Breast epithelium (tissue), 4 donors: ENCODE results near the gene MYO1D. TPM values are rescaled to one million over a fixed set of nuclear protein-coding genes. Genes with fewer than 3 reads are reported as not detected.

Source experiments
- DNase-seq, 2 donors: peaks; one replicate each; pipeline ENCODE4 v3.0.0-alpha.2; 2019; ENCODE audit warnings: low spot score in 2 of 2
- H3K27ac ChIP-seq, 2 donors: fragments of 200-600 bp; sonication (generic) in 1 of 2; one replicate each; pipeline ENCODE4 v1.5.1; 2016 to 2019; ENCODE audit warnings: mild to moderate bottlenecking in 1 of 2
- H3K27me3 ChIP-seq, 2 donors: fragments of 200-600 bp; sonication (generic) in 1 of 2; one replicate each; pipeline versions ENCODE4 v1.5.1 to v1.6.0; 2017 to 2019; ENCODE audit warnings: control low read depth in 1 of 2, mild to moderate bottlenecking in 1 of 2
- H3K36me3 ChIP-seq: fragments of 200-600 bp; one replicate; pipeline ENCODE4 v1.5.1; 2019
- H3K4me1 ChIP-seq, 2 donors: fragments of 200-600 bp; sonication (generic); one replicate each; pipeline ENCODE4 v1.5.1; 2016 to 2019; ENCODE audit warnings: control low read depth in 1 of 2
- H3K4me3 ChIP-seq, 3 donors: fragments of 200-600 bp; sonication (generic); 1 replicate in 2 of 3; 2 replicates in 1 of 3; pipeline ENCODE4 v1.5.1; 2016 to 2019; ENCODE audit warnings: mild to moderate bottlenecking in 3 of 3, moderate library complexity in 2 of 3
- H3K9me3 ChIP-seq, 2 donors: fragments of 200-600 bp; sonication (generic) in 1 of 2; one replicate each; pipeline ENCODE4 v1.5.1; 2016 to 2019; ENCODE audit warnings: control low read depth in 1 of 2
- CTCF ChIP-seq, 3 donors: fragments of 450-650 bp; IDR thresholded peaks; one replicate each; pipeline ENCODE4 v1.5.1; 2016 to 2017; ENCODE audit warnings: antibody characterized with exemption in 3 of 3, mild to moderate bottlenecking in 3 of 3, moderate library complexity in 3 of 3
- POLR2A ChIP-seq: fragments of 450-650 bp; IDR thresholded peaks from one replicate; pipeline ENCODE4 v1.6.1; 2016; ENCODE audit warnings: antibody characterized with exemption, mild to moderate bottlenecking, moderate library complexity
- POLR2AphosphoS5 ChIP-seq, 3 donors: sonication (generic); formaldehyde crosslinking; IDR thresholded peaks; one replicate each; pipeline ENCODE4 v1.6.1; 2017; ENCODE audit warnings: antibody characterized with exemption in 3 of 3
- intact Hi-C: fragments of 100-400 bp; cut with DNase I; formaldehyde crosslinking; loops from one replicate; pipeline ENCODE4 v1.15.1; 2023; ENCODE audit warnings: low total_unique reads
- total RNA-seq, 3 donors: library from RNA; depleted of rRNA; stranded (reverse); fragments of >200 nt; gene quantifications; one replicate each; pipeline ENCODE4 v1.1.0, GENCODE V29; 2016

The MYO1D gene
- total RNA-seq, 3 donors from 2014 or later, result 54.4 to 114 (median 76.7) TPM

- intact Hi-C loops, result no loop called here
- H3K4me3 ChIP-seq, result no peak overlapping the region
- DNase-seq, result no peak
- TF ChIP-seq CTCF (IDR thresholded peaks at IDR 0.05) (no peak), POLR2AphosphoS5 (IDR thresholded peaks at IDR 0.05) (no peak), POLR2A (no peak)
- H3K36me3 ChIP-seq, result no peaks in the 10 kb centered on the region
- H3K9me3 ChIP-seq, result peaks cover 0 to 6% of the 10 kb centered on the region in 2 donors
- H3K27ac ChIP-seq, result no peak overlapping the region
- no peaks in the 10 kb centered on the region for H3K4me1 ChIP-seq
- H3K27me3 ChIP-seq, result no peaks in the 10 kb centered on the region
Measured at GRCh38 chr17:32588135-32588534, 288.8 kb downstream of the MYO1D start.

- no peak for TF ChIP-seq POLR2AphosphoS5 (IDR thresholded peaks at IDR 0.05)
- no peak for TF ChIP-seq POLR2A
- no peak for TF ChIP-seq CTCF (IDR thresholded peaks at IDR 0.05)
- Histone ChIP-seq H3K4me1 (no peaks in the 10 kb centered on the region), H3K36me3 (no peaks in the 10 kb centered on the region), H3K27me3 (no peaks in the 10 kb centered on the region), H3K9me3 (peaks cover 0 to 7% of the 10 kb centered on the region in 2 donors), H3K4me3 (no peak overlapping the region), H3K27ac (no peak overlapping the region)
- intact Hi-C loops, result no loop called here
- no peak for DNase-seq
Measured at GRCh38 chr17:32586666-32587065, 290.3 kb downstream of the MYO1D start.

- TF ChIP-seq CTCF (IDR thresholded peaks at IDR 0.05) (no peak), POLR2AphosphoS5 (IDR thresholded peaks at IDR 0.05) (no peak), POLR2A (no peak)
- Histone ChIP-seq H3K4me3 (no peak overlapping the region), H3K36me3 (no peaks in the 10 kb centered on the region), H3K4me1 (no peaks in the 10 kb centered on the region), H3K27ac (no peak overlapping the region), H3K9me3 (peaks cover 10 to 16% of the 10 kb centered on the region in 2 donors), H3K27me3 (no peaks in the 10 kb centered on the region)
- no peak for DNase-seq
- intact Hi-C loops, result no loop called here
Measured at GRCh38 chr17:32584792-32585191, 292.1 kb downstream of the MYO1D start.

- H3K27ac ChIP-seq, result no peak overlapping the region
- intact Hi-C loops, result no loop called here
- H3K27me3 ChIP-seq, result no peaks in the 10 kb centered on the region
- DNase-seq, result no peak
- H3K9me3 ChIP-seq, result peaks cover 10 to 16% of the 10 kb centered on the region in 2 donors
- TF ChIP-seq POLR2AphosphoS5 (IDR thresholded peaks at IDR 0.05), result no peak
- TF ChIP-seq POLR2A, result no peak
- no peak for TF ChIP-seq CTCF (IDR thresholded peaks at IDR 0.05)
- no peak overlapping the region for H3K4me3 ChIP-seq
- H3K36me3 ChIP-seq, result no peaks in the 10 kb centered on the region
- H3K4me1 ChIP-seq, result no peaks in the 10 kb centered on the region
Measured at GRCh38 chr17:32583053-32583452, 293.9 kb downstream of the MYO1D start.

GRCh38 chr17:32575852-32576251, 301.1 kb downstream of the MYO1D start:
- Histone ChIP-seq H3K9me3 (peaks cover 4 to 5% of the 10 kb centered on the region in 2 donors), H3K4me3 (no peak overlapping the region), H3K36me3 (no peaks in the 10 kb centered on the region), H3K27ac (no peak overlapping the region), H3K27me3 (no peaks in the 10 kb centered on the region), H3K4me1 (no peaks in the 10 kb centered on the region)
- no peak for DNase-seq
- intact Hi-C loops, result no loop called here
- no peak for TF ChIP-seq POLR2AphosphoS5 (IDR thresholded peaks at IDR 0.05)
- TF ChIP-seq POLR2A, result no peak
- no peak for TF ChIP-seq CTCF (IDR thresholded peaks at IDR 0.05)
